Umbilical cord (tissue), 2 donors: Measurements from ENCODE around the gene FASTKD2. TPM values are rescaled to one million over a fixed set of nuclear protein-coding genes. Genes with fewer than 3 reads are reported as not detected.
"Not testable (repeated sequence)": the region's sequence is repeated elsewhere in the genome, so short reads cannot be mapped to it uniquely, and the experiment has no call there.

Source experiments
- DNase-seq: peaks from one replicate; pipeline ENCODE4 v3.0.0-alpha.2; 2015; ENCODE audit warnings: low spot score
- total RNA-seq: library from RNA; depleted of rRNA; stranded (reverse); fragments of >200 nt; gene quantifications from one replicate; pipeline ENCODE4 v1.2.3, GENCODE V29; 2014; ENCODE audit warnings: low replicate concordance; ENCODE audit not compliant: insufficient read depth

FASTKD2 gene
- total RNA-seq, 1 donor from 2014 or later = 29.1 TPM

DNA sequence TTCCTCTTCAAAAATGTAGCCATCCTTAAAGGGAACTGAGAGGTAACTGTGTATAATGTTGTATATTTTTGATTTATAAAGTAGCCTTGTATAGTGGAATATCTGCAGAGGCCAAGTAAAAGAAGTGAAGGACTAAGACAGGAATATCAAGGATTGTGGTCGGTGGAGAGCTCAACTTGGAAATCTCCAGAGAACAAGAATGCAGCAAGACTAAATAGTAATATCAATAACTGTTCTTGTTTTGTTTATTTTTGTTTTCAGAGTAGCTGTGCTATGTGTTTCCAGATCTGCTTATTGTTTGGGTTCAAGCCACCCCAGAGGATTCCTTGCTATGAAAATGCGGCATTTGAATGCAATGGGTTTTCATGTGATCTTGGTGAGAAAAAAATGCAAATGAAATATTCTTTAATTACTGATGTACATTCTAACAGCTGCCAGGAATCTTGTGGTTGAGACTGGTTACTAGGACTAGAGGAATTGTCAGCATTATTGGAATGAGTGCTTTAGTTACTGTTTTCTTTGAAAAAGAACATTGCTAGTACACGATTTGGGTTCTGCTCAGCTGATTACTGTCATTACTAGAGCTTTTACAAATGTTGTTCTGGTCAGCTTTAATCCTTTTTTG, 25.0 kb downstream of the FASTKD2 start:
- DNase-seq = no peak

DNA sequence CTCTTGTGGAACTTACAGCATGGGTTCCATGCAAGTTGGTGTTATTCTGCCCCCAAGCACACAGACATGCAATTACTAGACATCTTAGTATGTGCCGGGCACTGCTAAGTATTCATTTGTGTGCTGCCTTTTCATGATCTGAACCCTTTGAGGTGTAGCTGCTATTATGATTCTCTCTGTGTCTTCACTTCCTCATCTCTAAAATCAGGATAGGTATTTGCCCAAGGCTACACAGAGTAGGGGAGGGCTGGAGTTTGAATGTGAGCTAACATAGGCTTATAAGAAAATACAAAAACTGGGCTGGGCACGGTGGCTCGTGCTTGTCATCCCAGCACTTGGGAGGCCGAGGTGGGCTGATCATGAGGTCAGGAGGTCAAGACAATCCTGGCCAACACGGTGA, 27.2 kb downstream of the FASTKD2 start:
- no peak for DNase-seq

DNA sequence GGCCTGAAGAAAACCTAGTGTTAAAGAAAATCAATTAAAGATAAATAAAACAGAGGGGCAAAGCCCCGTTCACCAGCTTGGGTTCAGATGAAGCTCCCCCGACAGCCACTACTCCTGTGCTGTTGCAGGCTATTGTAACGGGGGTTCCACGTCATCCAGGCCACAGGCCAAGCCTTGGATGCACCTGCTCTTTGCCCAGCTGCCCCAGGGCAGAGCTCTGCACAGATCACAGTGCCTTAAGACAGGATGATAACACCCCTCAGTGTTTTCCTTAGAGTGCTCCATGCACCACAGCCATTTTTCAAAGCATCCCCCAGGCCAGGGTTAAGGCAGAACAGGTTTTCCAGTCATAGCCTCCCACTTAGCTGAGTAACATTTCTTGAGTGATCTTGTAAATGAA, 32.0 kb downstream of the FASTKD2 start:
- DNase-seq = no peak

- no peak for DNase-seq
These were observed 32.6 kb downstream of the FASTKD2 start for GRCh38 chr2:206798000-206798399.

- no peak for DNase-seq
These were observed 33.7 kb downstream of the FASTKD2 start for GRCh38 chr2:206799083-206799482.

DNA sequence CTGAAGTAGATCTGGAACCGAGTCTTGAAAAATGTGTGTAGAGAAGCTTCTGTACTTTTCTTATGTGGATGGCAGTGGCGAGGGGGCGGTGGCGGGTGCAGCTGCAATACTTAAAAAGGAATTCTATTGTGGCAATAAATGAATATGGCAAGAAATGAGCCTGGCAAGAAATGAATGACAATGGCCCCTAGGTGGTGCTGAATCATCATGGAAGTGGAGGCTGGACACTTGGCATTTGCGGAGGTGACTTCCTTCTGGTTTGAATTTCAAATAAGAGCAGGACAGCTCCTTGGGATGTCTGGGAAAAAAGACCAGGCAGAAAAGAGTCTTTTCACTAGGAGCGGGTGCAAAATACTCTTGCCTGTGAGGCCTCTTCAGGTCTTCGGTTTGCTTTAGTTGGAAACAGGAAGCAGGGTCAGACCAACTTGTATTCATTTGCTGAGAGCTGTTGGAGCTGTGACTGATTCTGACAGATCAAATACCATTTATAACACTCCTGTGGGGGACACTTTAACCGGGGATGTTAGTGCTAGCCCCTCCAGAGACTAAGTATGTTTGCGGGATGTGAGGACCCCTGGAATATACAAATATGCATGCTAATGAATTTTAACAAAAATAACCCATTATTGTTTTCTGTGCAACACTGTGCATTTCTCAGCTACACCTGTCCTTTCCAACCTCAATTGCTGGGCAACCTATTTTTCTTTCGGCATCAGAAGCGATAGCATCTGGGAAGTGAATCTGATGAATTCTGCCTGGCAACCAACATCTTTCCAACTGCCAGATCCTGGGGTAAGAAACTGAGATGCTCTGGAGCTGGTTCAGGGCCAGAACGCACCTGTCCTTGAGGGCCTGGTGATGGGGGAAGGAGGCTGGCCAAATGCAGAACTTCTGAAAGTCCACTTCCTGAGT, 35.4 kb downstream of the FASTKD2 start:
- peak; percentile 82 for DNase-seq

GRCh38 chr2:206801418-206802189, 36.2 kb downstream of the FASTKD2 start:
- DNase-seq = peak; percentile 32

DNA sequence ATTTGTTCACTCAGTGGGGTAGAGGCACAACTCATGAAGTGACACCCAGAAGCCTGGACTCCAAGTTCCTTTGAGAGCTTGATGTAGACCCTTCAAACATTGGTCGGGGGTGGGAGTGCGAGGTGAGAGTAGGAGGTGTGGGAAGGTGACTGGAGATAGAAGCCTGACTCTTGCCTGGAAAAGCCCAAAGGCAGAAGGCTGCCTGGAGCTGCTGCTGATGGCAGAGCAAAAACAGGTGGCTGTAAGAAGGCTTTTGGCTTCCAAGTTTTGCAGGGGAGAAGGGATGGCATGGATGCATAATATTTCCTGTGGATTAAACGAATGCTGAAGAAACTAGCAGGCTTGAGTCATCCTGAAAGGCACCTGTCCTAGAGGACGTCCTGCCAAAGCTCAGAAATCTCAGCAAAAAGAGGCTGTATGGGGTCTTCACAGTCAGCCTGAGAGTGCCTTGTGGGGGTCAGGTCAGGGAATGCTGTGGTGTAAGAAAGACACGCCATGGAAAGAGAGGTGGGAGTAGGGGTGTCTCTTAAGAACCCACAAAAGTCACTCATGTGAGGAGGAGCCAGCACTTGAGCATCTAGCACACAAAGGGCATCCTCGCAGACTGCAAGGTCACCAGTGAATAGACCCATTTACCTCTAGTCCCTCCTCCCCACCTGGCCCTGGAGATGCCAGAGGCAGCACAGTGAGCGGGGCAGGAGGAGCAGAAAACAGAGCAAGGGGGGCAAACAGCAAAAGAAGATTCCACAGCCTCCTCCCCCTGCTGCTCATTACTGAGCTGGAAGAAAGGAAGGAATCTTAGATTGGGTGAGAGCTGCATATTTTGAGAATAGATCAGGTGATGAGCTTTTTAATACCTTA, 37.5 kb downstream of the FASTKD2 start:
- no peak for DNase-seq

DNA sequence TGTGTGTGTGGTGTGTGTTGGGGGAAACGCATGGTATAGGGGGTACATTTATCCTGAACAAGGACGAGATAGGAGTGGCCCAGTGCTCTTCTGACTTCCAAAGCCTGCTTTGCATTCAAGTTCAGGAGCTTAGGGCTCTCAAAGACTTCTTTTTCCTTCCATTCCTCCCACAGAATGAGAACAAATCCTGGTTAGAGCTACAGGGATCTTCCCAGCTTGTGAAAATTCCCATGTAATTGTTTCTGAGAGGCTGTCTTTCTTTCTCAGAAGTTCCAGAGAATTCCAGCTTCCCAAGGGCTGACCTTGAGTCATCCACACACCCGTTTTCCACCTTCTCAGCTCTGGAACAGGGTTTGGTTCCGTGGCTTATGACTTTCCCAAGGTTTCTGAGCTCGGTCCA, 38.9 kb downstream of the FASTKD2 start:
- no peak for DNase-seq

GRCh38 chr2:206805887-206806607, 40.6 kb downstream of the FASTKD2 start:
- peak; percentile 62 for DNase-seq

GRCh38 chr2:206807624-206808023, 42.2 kb downstream of the FASTKD2 start:
- DNase-seq = not testable (repeated sequence)

DNA sequence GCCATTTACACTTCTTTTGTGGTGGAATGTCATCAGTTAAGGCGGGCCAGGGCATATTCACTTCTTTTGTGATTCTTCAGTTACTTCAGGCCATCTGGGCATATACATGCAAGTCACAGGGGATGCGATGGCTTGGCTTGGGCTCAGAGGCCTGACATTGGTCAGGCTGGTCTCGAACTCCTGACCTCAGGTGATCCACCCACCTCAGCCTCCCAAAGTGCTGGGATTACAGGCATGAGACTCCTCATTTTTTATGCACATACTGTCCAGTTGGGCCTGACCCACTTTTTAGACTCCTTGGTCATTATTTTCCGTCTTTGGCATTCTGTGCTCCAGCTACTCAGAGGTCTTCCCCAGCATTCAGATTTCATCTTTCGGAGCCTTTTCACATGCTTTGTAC, 47.1 kb downstream of the FASTKD2 start:
- DNase-seq = not testable (repeated sequence)

DNA sequence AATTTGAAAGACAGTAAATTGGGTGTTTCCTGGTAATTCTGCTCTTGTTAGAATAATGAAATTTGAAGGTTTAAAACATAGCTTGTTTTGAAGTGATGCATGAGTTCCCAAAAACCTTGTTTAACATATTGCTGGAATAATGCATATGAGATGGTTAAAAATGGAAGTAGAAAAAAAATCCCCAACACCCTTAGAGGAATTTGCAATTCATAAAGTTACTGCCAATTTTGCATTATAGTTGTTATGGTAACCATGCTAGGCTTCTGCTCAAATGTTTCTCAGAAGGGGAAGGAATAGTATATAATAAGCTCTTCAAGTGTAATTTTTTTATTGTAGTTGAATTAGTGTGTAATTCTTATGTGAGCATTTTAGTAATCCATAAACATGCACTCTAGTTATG, 49.1 kb downstream of the FASTKD2 start:
- DNase-seq = no peak

- DNase-seq = peak; percentile 38
These were observed 55.4 kb downstream of the FASTKD2 start for GRCh38 chr2:206820807-206821206.

DNA sequence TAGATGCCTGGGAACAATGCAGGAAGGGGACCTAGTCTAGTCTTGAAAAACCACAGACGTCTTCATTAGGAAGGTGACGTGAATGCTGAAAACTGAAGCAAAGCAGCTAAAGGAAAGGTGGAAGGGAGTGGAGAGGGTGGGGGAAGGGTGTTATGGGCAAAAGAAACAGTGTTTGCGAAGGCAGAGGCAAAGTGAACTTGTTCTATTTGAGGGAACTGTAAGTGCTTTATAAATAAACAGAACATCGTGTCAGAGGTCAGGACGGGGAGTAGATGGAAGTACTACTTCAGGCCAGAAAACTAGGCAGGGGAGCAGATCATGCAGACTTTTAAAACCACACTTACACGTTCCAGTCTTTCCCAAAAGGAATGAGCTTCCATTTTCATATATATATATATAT, 57.8 kb downstream of the FASTKD2 start:
- DNase-seq = no peak

DNA sequence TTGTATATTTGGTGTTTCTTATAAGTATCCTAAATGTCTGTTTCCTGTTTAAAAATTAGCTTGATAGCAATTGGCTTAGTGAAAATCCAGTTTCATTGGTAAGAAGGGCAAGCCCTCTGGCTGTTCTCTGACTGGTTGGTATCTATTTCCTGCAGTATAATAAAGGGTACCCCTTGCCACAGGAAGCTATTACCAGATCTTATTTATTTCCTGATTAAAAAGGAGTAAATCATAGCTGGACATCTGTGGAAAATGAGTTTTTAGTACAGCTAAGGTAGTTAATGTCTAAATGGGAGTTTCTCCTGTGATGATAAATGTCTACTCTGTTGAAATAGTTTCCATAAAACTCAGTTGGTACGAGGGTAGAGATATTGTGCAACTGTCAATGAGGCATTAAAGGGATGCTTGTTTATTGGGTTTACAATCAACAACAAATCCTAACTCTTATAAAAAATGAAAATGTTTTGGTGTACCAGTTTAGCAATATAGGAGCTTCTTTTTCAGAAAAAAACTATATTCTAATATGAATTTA, 58.7 kb downstream of the FASTKD2 start:
- no peak for DNase-seq

- no peak for DNase-seq
These were observed 59.6 kb downstream of the FASTKD2 start for GRCh38 chr2:206824993-206825392.

- DNase-seq = no peak
These were observed 66.1 kb downstream of the FASTKD2 start for GRCh38 chr2:206831442-206831995.

DNA sequence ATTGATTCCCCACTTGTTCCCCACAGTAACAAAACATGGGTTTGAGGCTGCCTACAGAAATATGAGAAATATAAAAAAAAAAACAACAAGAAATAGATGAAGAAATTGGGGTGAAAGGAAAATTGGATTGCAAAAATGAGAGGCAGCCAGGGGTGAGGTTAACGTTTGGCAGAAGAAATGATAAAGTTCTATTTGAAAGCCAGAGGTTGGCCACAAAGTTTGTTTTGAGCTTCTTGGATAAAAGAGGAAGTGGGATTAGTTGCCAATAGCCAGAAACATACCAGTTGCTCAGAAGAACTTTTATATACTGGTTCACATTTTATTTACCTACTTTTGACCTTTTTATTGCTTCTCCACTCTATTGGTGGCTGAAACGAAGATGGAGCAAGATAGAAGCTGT, 67.5 kb downstream of the FASTKD2 start:
- no peak for DNase-seq

- no peak for DNase-seq
These were observed 67.9 kb downstream of the FASTKD2 start for GRCh38 chr2:206833291-206833690.
